GM19099 (cell line): Measurements from ENCODE around the gene BAK1.
A peak's percentile ranks its signal among the peaks of the same experiment; 100 is the strongest.

ENCODE experiments used
- POLR2A ChIP-seq: IDR thresholded peaks from 3 replicates; pipeline ENCODE4 v1.6.1; 2011; ENCODE audit warnings: low read depth; ENCODE audit not compliant: insufficient read length; ENCODE audit errors: extremely low read depth

The BAK1 gene

GRCh38 chr6:33579828-33580714, at the start of gene BAK1:
Gene BAK1 (minus strand): TSS chr6:33580276. CDS start chr6:33577604, 2,672 bp downstream.
- TF ChIP-seq POLR2A = peak; percentile 80

- no peak for TF ChIP-seq POLR2A
Measured at GRCh38 chr6:33628401-33628964, 48.4 kb upstream of the BAK1 start.

- TF ChIP-seq POLR2A = no peak
Measured at GRCh38 chr6:33627876-33628275, 47.8 kb upstream of the BAK1 start.

- TF ChIP-seq POLR2A = no peak
Measured at GRCh38 chr6:33624856-33625255, 44.8 kb upstream of the BAK1 start.

GRCh38 chr6:33623895-33624381, 43.9 kb upstream of the BAK1 start:
- no peak for TF ChIP-seq POLR2A

GRCh38 chr6:33622456-33623431, 42.7 kb upstream of the BAK1 start:
- no peak for TF ChIP-seq POLR2A

- TF ChIP-seq POLR2A = no peak
Measured at GRCh38 chr6:33621711-33622388, 41.8 kb upstream of the BAK1 start.

- peak; percentile 73 for TF ChIP-seq POLR2A
Measured at GRCh38 chr6:33620856-33621710, 41.0 kb upstream of the BAK1 start, which contains the start of gene ITPR3. Gene ITPR3 (plus strand): TSS chr6:33621322. CDS start chr6:33621603, 281 bp downstream.

GRCh38 chr6:33620158-33620855, 40.2 kb upstream of the BAK1 start:
- TF ChIP-seq POLR2A = no peak

GRCh38 chr6:33619166-33619840, 39.2 kb upstream of the BAK1 start:
- no peak for TF ChIP-seq POLR2A

- no peak for TF ChIP-seq POLR2A
Measured at GRCh38 chr6:33616913-33617312, 36.8 kb upstream of the BAK1 start.

GRCh38 chr6:33616113-33616512, 36.0 kb upstream of the BAK1 start:
- no peak for TF ChIP-seq POLR2A

GRCh38 chr6:33613795-33614168, 33.7 kb upstream of the BAK1 start:
- no peak for TF ChIP-seq POLR2A
